NCI-H2196 (cell line): ENCODE data around the gene ASCL1.
A peak's percentile ranks its signal among the peaks of the same experiment; 100 is the strongest.

Experiments used
- DNase-seq: peaks from one replicate; lab custom pipeline; 2025; ENCODE audit not compliant: unreplicated experiment; lab: John Stamatoyannopoulos, UW

Gene ASCL1

GRCh38 chr12:102973583-102973982 is 16.1 kb downstream of the ASCL1 start:
- no peak for DNase-seq

- no peak for DNase-seq
These were observed 19.3 kb downstream of the ASCL1 start for GRCh38 chr12:102976609-102977280.

GRCh38 chr12:102977945-102978706 is 20.7 kb downstream of the ASCL1 start:
- DNase-seq: no peak

DNA sequence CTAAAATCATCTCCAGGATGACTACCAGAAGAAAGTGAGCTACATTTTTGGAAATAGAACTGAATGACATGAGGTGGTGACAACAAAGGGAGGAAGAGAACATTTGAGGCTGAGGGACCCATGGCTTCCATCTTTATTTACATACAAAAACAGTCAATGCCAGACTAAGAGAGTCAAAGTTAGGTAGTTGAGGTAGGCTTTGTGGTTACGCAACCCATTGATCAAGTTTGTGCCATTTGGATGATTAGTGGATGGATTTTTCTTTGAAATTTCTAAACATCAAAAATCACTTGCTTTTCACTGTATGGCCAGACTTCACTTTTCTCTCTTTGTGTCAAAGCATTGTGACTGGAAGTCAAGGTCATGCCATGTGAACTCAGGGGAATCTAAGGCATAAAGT is 22.9 kb downstream of the ASCL1 start:
- DNase-seq: no peak

GRCh38 chr12:102990419-102990818 is 32.9 kb downstream of the ASCL1 start:
- DNase-seq: peak; percentile 33

DNA sequence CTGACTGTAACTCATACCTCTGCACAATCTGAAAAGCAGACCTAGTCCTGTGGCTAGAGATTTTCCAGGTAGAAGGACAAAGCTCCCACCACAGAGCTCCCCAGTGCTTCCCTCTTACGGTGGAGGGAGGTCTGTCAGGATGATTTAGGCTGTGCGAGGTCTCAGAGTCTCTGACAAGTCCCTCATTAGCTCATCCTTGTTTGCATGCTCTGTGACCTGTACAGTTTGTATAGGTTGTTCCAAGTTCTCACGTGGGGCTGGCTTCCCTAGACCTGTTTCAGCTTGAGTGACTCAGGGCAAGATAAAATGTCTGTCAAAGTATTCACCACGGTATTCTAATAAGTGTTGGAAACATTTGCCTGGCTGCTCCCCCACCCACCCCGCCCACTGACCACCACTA is 34.8 kb downstream of the ASCL1 start:
- DNase-seq: no peak

DNA sequence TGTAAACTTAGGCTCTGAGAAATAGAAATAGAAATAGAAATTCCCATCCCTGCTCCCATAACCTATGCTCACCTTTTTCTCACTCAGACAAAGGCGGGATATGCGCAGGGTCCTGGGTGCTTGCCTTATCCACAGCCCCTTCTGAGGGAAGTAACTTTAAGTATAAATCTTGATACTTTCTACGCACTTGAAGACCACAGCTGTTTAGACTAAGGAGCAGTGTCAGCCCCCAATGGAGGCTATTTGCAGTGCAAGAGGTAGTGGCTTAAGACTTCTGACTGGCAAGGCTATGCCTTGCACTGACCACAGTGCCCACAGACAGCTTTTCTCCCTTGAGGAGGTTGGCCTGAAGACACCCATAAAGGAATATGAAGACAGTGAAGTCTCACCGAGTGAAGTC is 35.2 kb downstream of the ASCL1 start:
- no peak for DNase-seq

DNA sequence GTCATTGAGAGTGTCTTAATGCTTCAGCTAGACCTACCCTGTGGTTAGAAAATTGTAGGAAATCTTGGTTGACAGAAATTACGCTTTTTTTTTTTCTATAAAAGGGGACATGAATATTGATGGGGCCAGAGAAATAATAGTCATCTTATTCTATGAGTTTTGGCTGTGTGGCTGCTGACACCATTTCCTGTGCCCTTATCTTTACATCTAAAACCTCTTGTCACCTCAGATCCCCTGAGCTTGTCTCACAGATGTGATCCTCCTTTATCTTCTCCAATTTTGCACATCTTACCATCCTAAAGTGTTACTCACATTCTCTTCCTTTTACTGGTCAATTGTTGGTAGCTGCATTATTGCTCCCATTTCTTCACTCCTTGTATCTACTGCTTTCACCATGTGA is 36.1 kb downstream of the ASCL1 start:
- no peak for DNase-seq

DNA sequence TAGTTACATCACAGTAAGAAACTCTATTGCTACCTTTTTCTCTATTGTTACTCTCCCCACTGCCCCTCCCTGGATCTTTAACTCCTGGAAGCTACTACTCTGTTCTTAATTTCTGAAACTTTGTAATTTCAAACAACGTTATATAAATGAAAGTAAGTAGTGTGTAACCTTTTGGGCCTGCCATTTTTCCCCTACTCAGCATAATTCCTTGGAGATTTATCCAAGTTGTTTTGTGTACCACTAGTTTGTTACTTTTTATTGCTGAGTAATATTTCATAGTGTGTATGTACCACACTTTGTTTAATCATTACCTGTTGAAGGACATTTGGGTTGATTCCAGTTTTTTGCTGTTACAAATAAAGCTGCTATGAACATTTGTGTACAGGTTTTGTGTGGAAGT is 37.9 kb downstream of the ASCL1 start:
- DNase-seq: no peak
